ENCODE results near the gene FARP1.

FARP1 gene

GRCh38 chr13:98405690-98406344 is 262.9 kb downstream of the FARP1 start:
- Histone ChIP-seq H3K4me3 (ENCODE audit: low read depth, low read length) (no peak overlapping the region), H3K27me3 (ENCODE audit: insufficient read depth, low read depth, severe bottlenecking) (no peaks in the 10 kb centered on the region), H3K36me3 (peaks cover 26% of the 10 kb centered on the region), H3K27ac (no peak overlapping the region), H3K9me3 (ENCODE audit: severe bottlenecking) (no peaks in the 10 kb centered on the region)
- no peak for DNase-seq
- TF ChIP-seq CTCF (IDR thresholded peaks at IDR 0.05; ENCODE audit: low read depth, low read length), result no peak

GRCh38 chr13:98406427-98406826 is 263.5 kb downstream of the FARP1 start:
- Histone ChIP-seq H3K36me3 (peaks cover 27% of the 10 kb centered on the region), H3K9me3 (ENCODE audit: severe bottlenecking) (no peaks in the 10 kb centered on the region), H3K27ac (no peak overlapping the region), H3K27me3 (ENCODE audit: insufficient read depth, low read depth, severe bottlenecking) (no peaks in the 10 kb centered on the region), H3K4me3 (ENCODE audit: low read depth, low read length) (no peak overlapping the region)
- TF ChIP-seq CTCF (IDR thresholded peaks at IDR 0.05; ENCODE audit: low read depth, low read length), result no peak
- no peak for DNase-seq

GRCh38 chr13:98406971-98407370 is 264.1 kb downstream of the FARP1 start:
- peaks cover 33% of the 10 kb centered on the region for H3K36me3 ChIP-seq
- DNase-seq, result no peak
- no peaks in the 10 kb centered on the region for H3K9me3 ChIP-seq (ENCODE audit: severe bottlenecking)
- H3K27me3 ChIP-seq (ENCODE audit: insufficient read depth, low read depth, severe bottlenecking), result no peaks in the 10 kb centered on the region
- no peak overlapping the region for H3K4me3 ChIP-seq (ENCODE audit: low read depth, low read length)
- no peak overlapping the region for H3K27ac ChIP-seq
- no peak for TF ChIP-seq CTCF (IDR thresholded peaks at IDR 0.05; ENCODE audit: low read depth, low read length)

- H3K9me3 ChIP-seq (ENCODE audit: severe bottlenecking), result no peaks in the 10 kb centered on the region
- H3K27ac ChIP-seq, result no peak overlapping the region
- no peak overlapping the region for H3K4me3 ChIP-seq (ENCODE audit: low read depth, low read length)
- H3K36me3 ChIP-seq, result peaks cover 38% of the 10 kb centered on the region
- TF ChIP-seq CTCF (IDR thresholded peaks at IDR 0.05; ENCODE audit: low read depth, low read length), result no peak
- DNase-seq, result no peak
- no peaks in the 10 kb centered on the region for H3K27me3 ChIP-seq (ENCODE audit: insufficient read depth, low read depth, severe bottlenecking)
Observed at GRCh38 chr13:98407575-98407974, 264.7 kb downstream of the FARP1 start.

GRCh38 chr13:98409281-98409680 is 266.4 kb downstream of the FARP1 start:
- Histone ChIP-seq H3K9me3 (ENCODE audit: severe bottlenecking) (no peaks in the 10 kb centered on the region), H3K27me3 (ENCODE audit: insufficient read depth, low read depth, severe bottlenecking) (no peaks in the 10 kb centered on the region), H3K36me3 (peaks cover 45% of the 10 kb centered on the region), H3K4me3 (ENCODE audit: low read depth, low read length) (no peak overlapping the region), H3K27ac (no peak overlapping the region)
- DNase-seq, result no peak
- TF ChIP-seq CTCF (IDR thresholded peaks at IDR 0.05; ENCODE audit: low read depth, low read length), result no peak

GRCh38 chr13:98410612-98411011 is 267.7 kb downstream of the FARP1 start:
- Histone ChIP-seq H3K36me3 (peaks cover 58% of the 10 kb centered on the region), H3K9me3 (ENCODE audit: severe bottlenecking) (no peaks in the 10 kb centered on the region), H3K4me3 (ENCODE audit: low read depth, low read length) (no peak overlapping the region), H3K27me3 (ENCODE audit: insufficient read depth, low read depth, severe bottlenecking) (no peaks in the 10 kb centered on the region), H3K27ac (no peak overlapping the region)
- TF ChIP-seq CTCF (IDR thresholded peaks at IDR 0.05; ENCODE audit: low read depth, low read length), result no peak
- DNase-seq, result no peak
